Measurements from ENCODE around the gene SEPTIN1. TPM values are rescaled to one million over a fixed set of nuclear protein-coding genes. Genes with fewer than 3 reads are reported as not detected.

Gene SEPTIN1
- total RNA-seq, 1 donor from 2014 or later = not detected

- no peaks in the 10 kb centered on the region for H3K9me3 ChIP-seq
- TF ChIP-seq CTCF (IDR thresholded peaks at IDR 0.05) = no peak
- no peaks in the 10 kb centered on the region for H3K27me3 ChIP-seq
- peaks cover 30 to 38% of the 10 kb centered on the region in 2 donors for H3K36me3 ChIP-seq
- no peak for DNase-seq (ENCODE audit: low spot score in 2 of 2)
- H3K4me1 ChIP-seq = peaks cover 0 to 21% of the 10 kb centered on the region in 2 donors
- no peak overlapping the region for H3K4me3 ChIP-seq
- H3K27ac ChIP-seq = no peak overlapping the region
- intact Hi-C loops (cut with DNase I) = loop anchor here (5.0 kb wide), 1 partner anchor 169 kb away; the partner anchor contains the start of gene ZNF768
Measured at GRCh38 chr16:30358577-30358936, 23.8 kb downstream of the SEPTIN1 start.

- no peak overlapping the region for H3K27ac ChIP-seq
- peaks cover 0 to 27% of the 10 kb centered on the region in 2 donors for H3K4me1 ChIP-seq
- no peaks in the 10 kb centered on the region for H3K27me3 ChIP-seq
- peaks cover 35 to 39% of the 10 kb centered on the region in 2 donors for H3K36me3 ChIP-seq
- H3K9me3 ChIP-seq = no peaks in the 10 kb centered on the region
- no peak overlapping the region for H3K4me3 ChIP-seq
- DNase-seq (ENCODE audit: low spot score in 2 of 2) = no peak
- no peak for TF ChIP-seq CTCF (IDR thresholded peaks at IDR 0.05)
- intact Hi-C loops (cut with DNase I) = loop anchor here (5.0 kb wide), 1 partner anchor 169 kb away; the partner anchor contains the start of gene ZNF768
Measured at GRCh38 chr16:30357715-30358576, 24.4 kb downstream of the SEPTIN1 start.

- Histone ChIP-seq H3K27me3 (no peaks in the 10 kb centered on the region), H3K9me3 (no peaks in the 10 kb centered on the region), H3K27ac (no peak overlapping the region), H3K4me1 (peaks cover 5 to 35% of the 10 kb centered on the region in 2 donors), H3K4me3 (no peak overlapping the region), H3K36me3 (peaks cover 34 to 46% of the 10 kb centered on the region in 2 donors)
- no peak for TF ChIP-seq CTCF (IDR thresholded peaks at IDR 0.05)
- no peak for DNase-seq (ENCODE audit: low spot score in 2 of 2)
- intact Hi-C loops (cut with DNase I) = loop anchor here (5.0 kb wide), 1 partner anchor 170 kb away; the partner anchor contains the start of gene ZNF768
Measured at GRCh38 chr16:30357085-30357714, 25.2 kb downstream of the SEPTIN1 start.

GRCh38 chr16:30356401-30357084, 25.8 kb downstream of the SEPTIN1 start:
- DNase-seq (ENCODE audit: low spot score in 2 of 2) = no peak
- H3K9me3 ChIP-seq = no peaks in the 10 kb centered on the region
- H3K4me3 ChIP-seq = peak overlapping the region in 1 of 2 donors; percentile 72
- peak overlapping the region; percentile 95 to 98 for H3K27ac ChIP-seq
- no peaks in the 10 kb centered on the region for H3K27me3 ChIP-seq
- TF ChIP-seq CTCF (IDR thresholded peaks at IDR 0.05) = no peak
- peaks cover 31 to 47% of the 10 kb centered on the region in 2 donors for H3K36me3 ChIP-seq
- H3K4me1 ChIP-seq = peaks cover 8 to 41% of the 10 kb centered on the region in 2 donors
- intact Hi-C loops (cut with DNase I) = loop anchor here (5.0 kb wide), 1 partner anchor 171 kb away; the partner anchor contains the start of gene ZNF768

- TF ChIP-seq CTCF (IDR thresholded peaks at IDR 0.05) = no peak
- Histone ChIP-seq H3K4me3 (peak overlapping the region; percentile 72 to 87), H3K27me3 (no peaks in the 10 kb centered on the region), H3K36me3 (peaks cover 38 to 50% of the 10 kb centered on the region in 2 donors), H3K27ac (peak overlapping the region; percentile 95 to 98), H3K4me1 (peaks cover 10 to 42% of the 10 kb centered on the region in 2 donors), H3K9me3 (no peaks in the 10 kb centered on the region)
- intact Hi-C loops (cut with DNase I) = loop anchor here (1.0 to 5.0 kb wide), 5 partner anchors 14 to 171 kb away; partner anchors contain the start of genes TBC1D10B, ZNF48 and ZNF768
- no peak for DNase-seq (ENCODE audit: low spot score in 2 of 2)
Measured at GRCh38 chr16:30355954-30356308, 26.4 kb downstream of the SEPTIN1 start.
